Upper lobe of right lung (tissue), 1 donor: Measurements from ENCODE around the gene PIK3AP1. TPM values are rescaled to one million over a fixed set of nuclear protein-coding genes. Genes with fewer than 3 reads are reported as not detected.
"Not testable (repeated sequence)": the region's sequence is repeated elsewhere in the genome, so short reads cannot be mapped to it uniquely, and the experiment has no call there.

Experiments used
- ATAC-seq: fragments of 200-7000 bp; cut with Tn5 transposase; one replicate; pipeline ENCODE4 v1.9.1; 2020; ENCODE audit warnings: mild to moderate bottlenecking, moderate library complexity
- DNase-seq: peaks from one replicate; pipeline ENCODE4 v3.0.0-alpha.2; 2020
- H3K27ac ChIP-seq: fragments of 200-600 bp; one replicate; pipeline ENCODE4 v1.8.0; 2022
- H3K27me3 ChIP-seq: fragments of 200-600 bp; one replicate; pipeline ENCODE4 v1.8.0; 2022; ENCODE audit warnings: mild to moderate bottlenecking
- H3K36me3 ChIP-seq: fragments of 200-600 bp; one replicate; pipeline ENCODE4 v1.8.0; 2022
- H3K4me1 ChIP-seq: fragments of 200-600 bp; one replicate; pipeline ENCODE4 v1.8.0; 2022
- H3K4me3 ChIP-seq: fragments of 200-600 bp; one replicate; pipeline ENCODE4 v1.8.0; 2022; ENCODE audit warnings: mild to moderate bottlenecking
- H3K9me3 ChIP-seq: fragments of 200-600 bp; one replicate; pipeline ENCODE4 v1.8.0; 2022
- intact Hi-C: fragments of 100-400 bp; cut with DNase I; formaldehyde crosslinking; loops from one replicate; pipeline ENCODE4 v1.11.0; 2022
- total RNA-seq: library from RNA; stranded (reverse); fragmentation: NEBNext Ultra II Directional; extraction: Animal tissue kit (Norgen Biotek cat#: 25700); gene quantifications from one replicate; pipeline ENCODE4 v1.2.1, GENCODE V29; 2021
- TF ChIP-seq, protein P1 (sequence below): fragments of 200-600 bp; IDR thresholded peaks from one replicate; pipeline ENCODE4 v1.8.0; 2022; ENCODE audit warnings: antibody characterized with exemption
- donor health status: DM: no; HTN: yes; CAD: no; lungs with severe emphysema.

The PIK3AP1 gene
- total RNA-seq, 1 donor from 2014 or later, result 65.2 TPM

- Histone ChIP-seq H3K4me1 (no peaks in the 10 kb centered on the region), H3K4me3 (no peak overlapping the region), H3K27ac (no peak overlapping the region), H3K27me3 (no peaks in the 10 kb centered on the region), H3K36me3 (no peaks in the 10 kb centered on the region), H3K9me3 (no peaks in the 10 kb centered on the region)
- no peak for DNase-seq
- peak; percentile 70 for ATAC-seq
- TF ChIP-seq, protein P1, sequence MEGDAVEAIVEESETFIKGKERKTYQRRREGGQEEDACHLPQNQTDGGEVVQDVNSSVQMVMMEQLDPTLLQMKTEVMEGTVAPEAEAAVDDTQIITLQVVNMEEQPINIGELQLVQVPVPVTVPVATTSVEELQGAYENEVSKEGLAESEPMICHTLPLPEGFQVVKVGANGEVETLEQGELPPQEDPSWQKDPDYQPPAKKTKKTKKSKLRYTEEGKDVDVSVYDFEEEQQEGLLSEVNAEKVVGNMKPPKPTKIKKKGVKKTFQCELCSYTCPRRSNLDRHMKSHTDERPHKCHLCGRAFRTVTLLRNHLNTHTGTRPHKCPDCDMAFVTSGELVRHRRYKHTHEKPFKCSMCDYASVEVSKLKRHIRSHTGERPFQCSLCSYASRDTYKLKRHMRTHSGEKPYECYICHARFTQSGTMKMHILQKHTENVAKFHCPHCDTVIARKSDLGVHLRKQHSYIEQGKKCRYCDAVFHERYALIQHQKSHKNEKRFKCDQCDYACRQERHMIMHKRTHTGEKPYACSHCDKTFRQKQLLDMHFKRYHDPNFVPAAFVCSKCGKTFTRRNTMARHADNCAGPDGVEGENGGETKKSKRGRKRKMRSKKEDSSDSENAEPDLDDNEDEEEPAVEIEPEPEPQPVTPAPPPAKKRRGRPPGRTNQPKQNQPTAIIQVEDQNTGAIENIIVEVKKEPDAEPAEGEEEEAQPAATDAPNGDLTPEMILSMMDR, result no peak
- intact Hi-C loops, result no loop called here
Observed at GRCh38 chr10:96747734-96748550, 27.6 kb upstream of the PIK3AP1 start.

GRCh38 chr10:96746503-96746902 lies 26.2 kb upstream of the PIK3AP1 start:
- no peaks in the 10 kb centered on the region for H3K9me3 ChIP-seq
- TF ChIP-seq, protein P1, result no peak
- ATAC-seq (no peak), DNase-seq (no peak)
- no peaks in the 10 kb centered on the region for H3K27me3 ChIP-seq
- no peak overlapping the region for H3K27ac ChIP-seq
- no peak overlapping the region for H3K4me3 ChIP-seq
- H3K4me1 ChIP-seq, result no peaks in the 10 kb centered on the region
- intact Hi-C loops, result no loop called here
- no peaks in the 10 kb centered on the region for H3K36me3 ChIP-seq

GRCh38 chr10:96745950-96746349 lies 25.6 kb upstream of the PIK3AP1 start:
- no peaks in the 10 kb centered on the region for H3K4me1 ChIP-seq
- intact Hi-C loops, result no loop called here
- H3K4me3 ChIP-seq, result no peak overlapping the region
- TF ChIP-seq, protein P1, result no peak
- H3K27ac ChIP-seq, result no peak overlapping the region
- DNase-seq (no peak), ATAC-seq (no peak)
- no peaks in the 10 kb centered on the region for H3K9me3 ChIP-seq
- H3K27me3 ChIP-seq, result no peaks in the 10 kb centered on the region
- H3K36me3 ChIP-seq, result no peaks in the 10 kb centered on the region

DNA sequence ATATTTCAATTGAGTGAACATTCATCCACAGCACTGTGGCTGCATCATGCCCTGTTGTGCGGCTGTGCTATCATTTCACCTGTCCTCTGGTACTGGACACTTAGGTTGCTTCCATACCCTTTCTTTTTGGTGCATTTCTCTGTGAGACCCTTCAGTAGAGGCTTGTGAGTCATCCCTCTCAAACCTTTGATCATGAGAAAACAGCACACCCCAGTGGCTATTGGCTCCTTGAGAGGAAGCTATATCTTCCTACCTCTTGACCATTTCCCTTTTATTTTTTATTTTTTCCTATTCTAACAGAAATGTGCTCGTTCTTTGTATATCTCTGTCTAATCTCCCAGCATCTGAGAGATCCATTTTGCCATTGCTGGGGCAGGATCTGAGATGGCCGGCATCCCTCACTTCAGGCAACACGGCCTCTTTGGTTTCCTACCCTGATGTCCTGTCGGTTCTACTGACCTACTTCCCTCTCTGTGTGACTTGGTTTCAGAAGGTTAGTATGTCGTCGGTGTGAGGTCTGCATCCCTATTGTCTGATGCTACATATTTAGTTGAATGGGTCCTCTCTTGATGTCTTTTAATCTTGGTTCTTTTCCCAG lies 23.8 kb upstream of the PIK3AP1 start:
- H3K9me3 ChIP-seq, result no peaks in the 10 kb centered on the region
- TF ChIP-seq, protein P1, result peak; percentile 15
- no peaks in the 10 kb centered on the region for H3K36me3 ChIP-seq
- no peak overlapping the region for H3K4me3 ChIP-seq
- H3K27ac ChIP-seq, result no peak overlapping the region
- H3K27me3 ChIP-seq, result no peaks in the 10 kb centered on the region
- ATAC-seq, result peak; percentile 18
- no peaks in the 10 kb centered on the region for H3K4me1 ChIP-seq
- intact Hi-C loops, result no loop called here
- DNase-seq, result no peak

GRCh38 chr10:96741557-96741956 lies 21.2 kb upstream of the PIK3AP1 start:
- DNase-seq, intact Hi-C loops, ATAC-seq, H3K9me3 ChIP-seq, H3K4me1 ChIP-seq, H3K36me3 ChIP-seq, H3K27me3 ChIP-seq, H3K4me3 ChIP-seq: not testable (repeated sequence)
- H3K27ac ChIP-seq, result peak overlapping the region; percentile 63

DNA sequence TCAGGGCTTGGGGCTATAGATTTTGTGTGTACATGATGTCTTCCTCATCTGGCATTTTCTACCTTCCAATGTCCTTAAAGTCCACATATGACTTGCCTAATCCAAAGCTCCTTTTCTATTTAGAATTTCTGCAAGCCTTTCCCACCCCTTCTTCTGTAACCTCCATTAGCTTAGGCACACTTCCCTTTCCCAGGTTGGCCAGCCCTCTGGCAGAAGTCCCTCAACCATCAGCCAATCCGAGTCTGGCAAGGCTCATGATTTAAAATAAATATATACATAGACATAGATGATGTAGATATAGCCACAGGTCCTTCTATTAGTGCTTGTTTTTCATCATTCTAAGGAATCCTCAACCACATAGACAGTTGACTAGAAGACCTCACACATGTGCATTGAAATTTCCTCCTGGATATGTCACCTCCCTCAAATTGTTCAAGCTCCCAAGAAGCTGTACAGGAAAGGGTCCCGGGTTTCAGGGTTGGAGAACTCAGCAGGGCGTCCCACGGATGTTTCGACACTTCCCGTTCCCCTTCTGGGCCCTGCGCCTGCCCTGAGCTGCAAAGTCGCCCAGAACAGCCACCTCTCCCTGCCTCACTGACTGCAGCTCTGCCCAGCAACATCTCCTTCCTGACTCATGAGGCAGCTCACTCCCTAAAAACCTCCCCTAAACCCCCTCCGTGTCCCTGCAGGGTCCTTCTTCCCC lies 20.4 kb upstream of the PIK3AP1 start:
- peak; percentile 97 for ATAC-seq
- Histone ChIP-seq H3K9me3 (no peaks in the 10 kb centered on the region), H3K27ac (peak overlapping the region; percentile 63), H3K36me3 (no peaks in the 10 kb centered on the region), H3K4me3 (no peak overlapping the region), H3K27me3 (no peaks in the 10 kb centered on the region), H3K4me1 (no peaks in the 10 kb centered on the region)
- TF ChIP-seq, protein P1, result no peak
- intact Hi-C loops, result no loop called here
- peak; percentile 85 for DNase-seq
